ENCODE results near the gene GSTA2.
"Not testable (repeated sequence)": the region's sequence is repeated elsewhere in the genome, so short reads cannot be mapped to it uniquely, and the experiment has no call there.

The GSTA2 gene

GRCh38 chr6:52760105-52760765 lies 3.0 kb downstream of the GSTA2 start:
- no peak for DNase-seq (ENCODE audit: low read depth)

- DNase-seq (ENCODE audit: low read depth), result no peak
Measured at GRCh38 chr6:52759085-52759484, 4.2 kb downstream of the GSTA2 start.

- DNase-seq (ENCODE audit: low read depth), result not testable (repeated sequence)
Measured at GRCh38 chr6:52757651-52758338, 5.5 kb downstream of the GSTA2 start.

GRCh38 chr6:52754443-52754842 lies 8.8 kb downstream of the GSTA2 start:
- no peak for DNase-seq (ENCODE audit: low read depth)

- peak; percentile 44 for DNase-seq (ENCODE audit: low read depth)
Measured at GRCh38 chr6:52753137-52753536, 10.1 kb downstream of the GSTA2 start.

- DNase-seq (ENCODE audit: low read depth), result no peak
Measured at GRCh38 chr6:52752310-52752709, 11.0 kb downstream of the GSTA2 start.

GRCh38 chr6:52749556-52750152 lies 13.6 kb downstream of the GSTA2 start:
- no peak for DNase-seq (ENCODE audit: low read depth)

- not testable (repeated sequence) for DNase-seq (ENCODE audit: low read depth)
Measured at GRCh38 chr6:52747301-52747700, 16.0 kb downstream of the GSTA2 start.

- no peak for DNase-seq (ENCODE audit: low read depth)
Measured at GRCh38 chr6:52746213-52746612, 17.1 kb downstream of the GSTA2 start.

GRCh38 chr6:52745764-52746201 lies 17.5 kb downstream of the GSTA2 start:
- DNase-seq (ENCODE audit: low read depth), result no peak

GRCh38 chr6:52741872-52742271 lies 21.4 kb downstream of the GSTA2 start:
- no peak for DNase-seq (ENCODE audit: low read depth)

GRCh38 chr6:52739627-52740026 lies 23.6 kb downstream of the GSTA2 start:
- no peak for DNase-seq (ENCODE audit: low read depth)

GRCh38 chr6:52739134-52739533 lies 24.1 kb downstream of the GSTA2 start:
- DNase-seq (ENCODE audit: low read depth), result no peak

GRCh38 chr6:52736145-52736544 lies 27.1 kb downstream of the GSTA2 start:
- no peak for DNase-seq (ENCODE audit: low read depth)

GRCh38 chr6:52735071-52735470 lies 28.2 kb downstream of the GSTA2 start:
- no peak for DNase-seq (ENCODE audit: low read depth)

- no peak for DNase-seq (ENCODE audit: low read depth)
Measured at GRCh38 chr6:52734072-52734471, 29.2 kb downstream of the GSTA2 start.

- no peak for DNase-seq (ENCODE audit: low read depth)
Measured at GRCh38 chr6:52733172-52733571, 30.1 kb downstream of the GSTA2 start.

- no peak for DNase-seq (ENCODE audit: low read depth)
Measured at GRCh38 chr6:52731719-52732118, 31.6 kb downstream of the GSTA2 start.

GRCh38 chr6:52729576-52729975 lies 33.7 kb downstream of the GSTA2 start:
- no peak for DNase-seq (ENCODE audit: low read depth)

GRCh38 chr6:52728394-52728793 lies 34.9 kb downstream of the GSTA2 start:
- no peak for DNase-seq (ENCODE audit: low read depth)

- no peak for DNase-seq (ENCODE audit: low read depth)
Measured at GRCh38 chr6:52727908-52728307, 35.4 kb downstream of the GSTA2 start.

GRCh38 chr6:52726741-52727535 lies 36.3 kb downstream of the GSTA2 start:
- no peak for DNase-seq (ENCODE audit: low read depth)

GRCh38 chr6:52726193-52726542 lies 37.1 kb downstream of the GSTA2 start:
- no peak for DNase-seq (ENCODE audit: low read depth)

Data from stromal cell of bone marrow (primary cell).